HG03521 (cell line): ENCODE results near the gene CDH23.
A peak's percentile ranks its signal among the peaks of the same experiment; 100 is the strongest.

ENCODE experiments used
- ATAC-seq: cut with Tn5 transposase; IDR thresholded peaks from one replicate; pipeline ENCODE4 v1.9.1; 2021; ENCODE audit warnings: mild to moderate bottlenecking, moderate library complexity; ENCODE audit not compliant: unreplicated experiment

CDH23 gene

DNA sequence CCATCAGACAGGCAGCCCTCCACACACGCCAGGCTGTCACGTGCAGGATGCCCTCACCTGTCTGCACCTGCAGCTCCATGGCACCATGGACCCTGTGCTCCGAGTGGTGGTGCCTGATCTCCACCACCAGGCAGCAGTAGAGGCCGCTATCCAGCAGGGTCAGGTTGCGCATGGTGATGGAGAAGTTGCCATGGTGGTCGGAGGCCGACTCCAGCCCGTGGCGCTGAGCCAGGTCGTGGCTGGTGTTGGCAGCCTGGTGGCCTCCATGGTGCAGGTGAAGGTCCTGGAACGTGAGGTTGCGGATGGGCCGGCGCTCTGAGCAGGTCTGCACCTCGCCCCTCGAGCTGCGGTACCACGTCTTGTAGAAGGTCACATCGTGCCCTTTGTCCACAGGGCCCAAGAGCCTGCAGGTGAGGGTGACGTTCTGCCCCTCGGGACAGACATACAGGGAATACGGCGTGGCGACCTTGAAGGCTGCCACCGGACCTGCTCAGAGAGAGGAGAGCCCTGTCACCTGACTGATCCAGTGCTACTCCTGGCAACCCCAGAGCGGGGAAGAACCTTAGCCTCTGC is 364.9 kb downstream of the CDH23 start:
- ATAC-seq, result no peak

DNA sequence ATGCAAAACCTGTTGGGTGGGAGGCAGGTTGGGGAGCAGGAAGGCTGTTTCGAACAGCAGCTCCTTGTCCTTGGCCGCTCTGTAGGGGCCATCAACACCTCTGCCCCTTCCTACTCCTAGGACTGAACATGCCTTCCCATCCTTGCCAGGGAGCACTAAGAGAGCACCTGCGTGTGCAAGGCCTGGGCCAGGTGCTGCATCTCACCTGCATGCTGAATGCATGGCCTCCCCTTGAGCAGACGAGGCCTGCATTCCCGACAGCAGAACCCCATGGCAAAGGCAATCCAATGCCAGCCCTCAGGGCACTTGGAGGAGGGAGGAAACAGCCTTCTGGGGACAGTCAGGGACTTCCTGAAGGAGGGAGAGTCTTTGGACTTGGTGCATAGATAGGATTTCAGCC is 365.6 kb downstream of the CDH23 start:
- ATAC-seq, result no peak

DNA sequence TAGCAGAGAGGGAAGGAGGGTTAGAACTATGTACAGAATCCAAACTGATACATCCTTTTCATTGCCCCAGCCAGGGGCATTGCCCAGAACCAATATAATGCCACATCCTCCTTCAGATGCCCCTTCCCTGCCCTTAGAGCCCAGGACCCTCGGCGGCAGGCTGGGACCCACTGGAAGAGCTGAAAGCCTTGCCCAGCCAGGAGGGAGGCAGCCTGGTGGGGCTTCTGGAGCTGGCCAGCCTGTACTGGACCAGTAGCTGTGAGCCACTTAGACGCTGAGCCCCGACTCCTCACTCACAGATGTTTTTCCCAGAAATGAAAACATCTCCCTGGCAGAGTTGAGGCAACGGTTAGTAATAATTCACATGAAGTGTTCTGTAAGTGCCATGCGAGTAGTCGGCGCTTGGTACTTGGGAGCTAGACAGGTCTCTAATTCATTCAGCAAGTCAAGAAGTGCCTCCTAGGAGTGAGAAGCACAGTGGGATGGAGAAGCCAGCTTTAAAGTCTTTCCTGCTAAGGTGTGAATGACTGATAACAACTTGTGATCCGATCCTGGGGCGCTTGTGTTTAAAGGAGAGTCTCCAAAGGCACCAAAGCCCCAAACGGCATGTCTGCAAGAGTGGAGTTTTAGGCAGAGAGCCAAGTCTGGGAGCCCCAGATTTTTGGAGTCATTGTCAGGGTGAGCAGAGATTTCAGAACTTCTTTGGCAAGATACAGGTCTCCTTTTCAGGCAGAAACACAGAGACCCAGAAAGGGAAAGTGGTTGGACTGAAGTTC is 366.8 kb downstream of the CDH23 start:
- no peak for ATAC-seq

DNA sequence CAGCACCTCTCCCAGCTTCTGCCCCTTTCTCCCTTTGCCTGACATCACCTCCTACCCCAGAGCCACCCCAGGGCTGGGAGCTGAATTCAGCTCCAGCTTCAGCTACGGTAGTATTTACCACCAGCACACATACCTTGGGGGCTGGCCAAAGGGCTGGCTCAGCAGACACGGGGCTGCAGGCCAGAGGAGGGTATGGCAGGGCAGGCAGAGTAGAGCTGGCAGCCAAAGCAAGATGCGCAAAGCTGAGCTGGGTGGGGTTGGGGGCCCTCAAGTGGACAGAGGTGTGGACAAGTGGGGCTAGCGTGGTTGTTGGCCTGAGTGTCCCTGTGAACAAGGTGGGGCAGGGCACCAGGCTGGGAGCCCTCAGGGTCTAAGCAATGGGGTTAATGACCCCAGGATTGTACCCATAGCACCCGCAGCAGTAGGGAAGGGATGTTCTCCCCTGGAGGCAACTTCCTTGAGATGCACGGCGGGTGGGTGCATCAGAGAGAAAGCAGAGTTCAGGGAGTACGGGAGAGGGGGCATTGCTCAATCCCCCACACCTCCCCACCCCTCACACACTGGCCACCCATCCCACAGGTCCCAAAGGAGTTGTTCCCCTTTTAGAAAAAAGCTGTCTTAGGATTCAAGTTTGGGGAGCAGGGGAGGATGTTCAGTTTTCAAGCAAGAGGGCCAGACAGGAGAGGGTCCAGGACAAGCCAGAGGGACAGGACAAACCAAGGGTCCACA is 368.6 kb downstream of the CDH23 start:
- ATAC-seq, result no peak

DNA sequence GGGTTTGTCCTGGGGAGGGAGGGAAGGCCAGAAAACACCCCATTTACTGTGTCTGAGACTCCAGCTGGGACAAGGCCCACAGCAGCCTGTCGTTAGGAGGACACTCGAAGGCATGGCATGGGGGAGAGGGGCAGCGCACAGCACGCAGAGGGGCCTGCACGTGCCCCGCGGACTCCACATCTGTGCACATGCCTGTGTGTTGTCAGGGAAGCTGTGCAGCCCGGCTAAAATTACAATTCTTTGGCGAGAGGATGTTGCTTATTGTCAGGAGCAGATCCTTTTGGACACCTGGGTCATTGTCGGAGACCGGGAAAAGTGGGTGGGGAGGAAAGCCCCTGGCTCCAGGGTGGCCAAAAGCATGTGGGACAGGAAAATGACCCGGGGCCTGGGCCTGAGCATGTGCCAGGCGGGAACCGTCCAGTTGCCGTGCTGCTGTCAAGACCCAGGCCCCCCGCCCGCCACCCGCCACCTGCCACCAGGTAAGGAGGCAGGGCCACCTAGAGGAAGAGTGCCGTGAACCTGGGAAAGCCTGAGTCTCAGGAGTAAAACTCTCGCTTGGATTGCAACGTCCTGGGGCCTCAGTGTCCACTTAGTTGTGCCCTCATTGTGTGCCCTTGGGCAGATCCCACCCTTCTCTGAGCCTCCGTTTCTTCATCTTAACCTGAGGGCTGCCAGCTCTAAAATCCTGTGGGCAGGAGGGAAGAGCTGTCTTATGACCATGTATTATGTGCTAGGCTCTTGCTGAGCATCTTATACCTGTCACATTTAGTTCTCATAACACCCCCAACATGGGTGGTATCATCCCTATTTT is 369.4 kb downstream of the CDH23 start:
- ATAC-seq, result no peak

DNA sequence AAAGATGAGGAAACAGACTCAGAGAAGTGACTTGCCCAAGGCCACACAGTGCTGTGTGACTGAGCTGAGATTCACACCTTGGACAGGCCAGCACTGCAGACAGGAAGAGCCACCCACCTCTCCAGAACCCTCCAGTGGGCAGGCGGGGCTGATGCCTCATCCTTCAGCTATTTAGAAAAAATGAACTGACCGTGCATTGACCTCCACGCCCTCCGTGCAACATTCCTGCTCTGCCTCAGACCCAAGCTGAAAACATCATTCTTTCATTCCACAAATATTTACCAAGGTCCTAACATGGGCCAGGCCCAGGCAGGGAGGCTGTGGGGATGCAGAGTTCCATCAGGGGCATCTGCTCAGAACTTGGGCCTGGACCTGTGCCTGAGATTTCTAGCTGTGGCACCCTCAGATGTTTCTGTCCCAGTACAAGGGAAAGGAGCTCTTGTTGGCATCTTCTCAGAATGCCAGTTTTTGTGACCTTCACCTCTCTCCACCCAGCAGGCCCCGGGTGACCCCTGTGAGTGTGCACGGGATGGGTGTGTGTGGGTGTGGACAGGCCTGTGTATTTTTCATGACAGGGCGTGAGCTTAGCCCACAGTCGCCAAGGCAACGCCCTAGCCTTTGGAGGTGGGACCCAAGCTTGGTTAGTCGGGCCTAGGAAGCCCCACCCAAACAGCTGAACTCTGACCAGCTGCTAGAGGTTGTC is 370.1 kb downstream of the CDH23 start:
- no peak for ATAC-seq

DNA sequence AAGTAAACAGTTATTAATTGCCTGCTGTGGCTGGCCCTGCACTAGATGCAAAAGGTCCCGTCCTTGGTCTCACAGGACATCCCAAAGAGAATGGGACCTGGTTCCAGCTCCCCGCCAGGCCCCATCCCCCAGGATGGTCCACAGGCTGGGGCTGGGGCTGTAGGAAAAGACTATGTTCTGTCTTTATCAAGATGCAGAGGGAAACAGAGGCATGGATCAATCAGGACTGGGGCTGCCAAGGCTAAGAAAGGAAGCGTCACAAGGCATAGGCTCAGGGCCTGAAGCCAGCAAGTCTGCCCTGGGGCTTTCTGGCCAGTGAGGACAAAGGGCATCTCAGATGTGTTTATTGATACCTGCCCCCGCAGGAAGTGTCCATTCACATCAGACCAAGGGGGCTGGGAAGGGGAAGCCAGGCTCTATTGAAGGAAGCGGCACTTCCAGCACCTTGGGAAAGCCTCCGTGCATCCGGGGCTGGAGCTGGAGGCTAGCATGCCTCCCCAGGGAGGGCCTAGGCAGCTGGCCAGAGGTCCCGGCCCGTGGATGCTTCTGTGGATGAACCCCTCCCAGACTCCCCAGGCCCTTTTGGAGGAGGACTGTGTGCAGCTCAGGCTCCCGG is 370.8 kb downstream of the CDH23 start:
- ATAC-seq, result no peak

DNA sequence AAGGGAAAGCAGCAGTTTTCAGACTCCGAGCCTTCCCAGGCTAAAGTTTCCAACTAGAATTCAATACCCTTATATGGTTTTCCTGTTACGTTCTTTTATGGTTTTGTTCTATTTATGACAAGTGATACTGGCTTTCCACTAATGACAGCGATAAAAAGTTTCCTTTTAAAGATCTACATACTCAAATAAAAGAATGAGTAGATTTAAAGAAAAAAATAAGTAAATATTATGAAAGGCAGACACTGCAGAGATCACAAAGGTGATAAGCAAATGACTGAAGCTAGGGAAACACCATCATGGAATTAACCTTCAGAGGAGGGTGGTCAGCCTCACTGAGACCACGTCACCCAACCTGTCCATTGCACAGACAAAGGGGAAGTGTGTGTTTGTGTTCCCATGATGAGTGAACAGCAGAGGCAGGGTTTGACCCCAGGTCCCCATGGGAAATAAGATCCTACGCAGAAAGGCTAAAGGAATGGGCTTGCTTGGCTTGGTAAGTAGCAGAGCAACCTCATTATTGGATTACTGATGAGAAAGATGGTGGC is 372.6 kb downstream of the CDH23 start:
- ATAC-seq, result peak; percentile 3

DNA sequence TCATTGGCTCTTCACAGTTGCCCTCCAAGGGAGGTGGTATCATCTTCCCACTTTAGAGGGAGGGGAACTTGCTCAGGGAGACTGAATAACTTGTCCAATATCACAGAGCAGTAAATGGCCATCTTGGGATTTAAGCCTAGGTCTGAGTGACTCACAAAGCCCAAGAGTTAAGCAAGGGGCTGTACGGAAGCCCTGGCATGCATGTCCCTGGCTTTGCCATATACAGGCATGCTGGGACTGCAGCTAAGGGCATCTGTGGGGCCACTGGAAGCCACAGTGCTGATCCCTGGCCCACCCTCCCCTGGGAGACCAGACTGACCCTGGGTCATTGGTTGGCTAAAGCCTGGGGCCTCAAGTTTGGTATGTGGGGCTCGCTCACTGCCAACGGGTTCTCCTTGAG is 373.5 kb downstream of the CDH23 start:
- ATAC-seq, result no peak

DNA sequence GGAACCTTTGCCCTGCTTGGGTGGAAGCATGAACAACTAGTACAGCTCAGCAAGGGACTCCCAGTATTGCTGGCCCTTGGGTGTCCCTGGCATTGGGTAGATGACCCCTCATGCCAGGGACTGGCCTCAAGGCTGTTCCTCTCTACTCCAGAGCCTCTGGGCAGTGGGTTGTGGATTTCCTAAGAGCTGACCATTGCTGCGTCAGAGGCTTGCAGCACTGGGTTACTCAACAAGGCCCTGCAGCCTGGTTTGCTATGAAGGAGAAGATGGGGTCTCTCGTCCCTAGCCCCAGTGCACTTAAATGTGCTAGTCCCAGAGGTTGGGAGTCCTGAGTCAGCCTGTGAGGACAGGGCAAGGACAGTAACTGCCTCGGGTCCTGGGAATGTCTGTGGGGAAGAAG is 374.1 kb downstream of the CDH23 start:
- ATAC-seq, result no peak

DNA sequence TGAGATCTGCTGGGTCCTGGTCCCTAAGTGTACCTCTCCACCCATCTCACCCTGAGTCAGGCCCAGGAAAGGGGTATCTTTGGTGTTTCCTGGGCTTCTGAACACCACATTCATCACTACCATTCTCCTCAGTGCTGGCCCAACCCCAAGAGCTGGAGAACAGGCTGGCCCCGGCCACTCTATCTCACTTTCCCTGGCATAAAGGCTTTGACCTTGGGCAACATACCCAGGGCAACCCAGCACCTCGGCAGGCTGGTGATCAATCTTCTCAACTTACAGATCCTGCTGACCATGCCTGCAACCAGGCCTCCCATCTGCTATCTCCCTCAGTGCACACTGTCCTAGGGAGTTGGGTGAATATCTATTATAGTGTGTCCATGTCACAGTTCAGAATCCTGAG is 374.5 kb downstream of the CDH23 start:
- ATAC-seq, result no peak

DNA sequence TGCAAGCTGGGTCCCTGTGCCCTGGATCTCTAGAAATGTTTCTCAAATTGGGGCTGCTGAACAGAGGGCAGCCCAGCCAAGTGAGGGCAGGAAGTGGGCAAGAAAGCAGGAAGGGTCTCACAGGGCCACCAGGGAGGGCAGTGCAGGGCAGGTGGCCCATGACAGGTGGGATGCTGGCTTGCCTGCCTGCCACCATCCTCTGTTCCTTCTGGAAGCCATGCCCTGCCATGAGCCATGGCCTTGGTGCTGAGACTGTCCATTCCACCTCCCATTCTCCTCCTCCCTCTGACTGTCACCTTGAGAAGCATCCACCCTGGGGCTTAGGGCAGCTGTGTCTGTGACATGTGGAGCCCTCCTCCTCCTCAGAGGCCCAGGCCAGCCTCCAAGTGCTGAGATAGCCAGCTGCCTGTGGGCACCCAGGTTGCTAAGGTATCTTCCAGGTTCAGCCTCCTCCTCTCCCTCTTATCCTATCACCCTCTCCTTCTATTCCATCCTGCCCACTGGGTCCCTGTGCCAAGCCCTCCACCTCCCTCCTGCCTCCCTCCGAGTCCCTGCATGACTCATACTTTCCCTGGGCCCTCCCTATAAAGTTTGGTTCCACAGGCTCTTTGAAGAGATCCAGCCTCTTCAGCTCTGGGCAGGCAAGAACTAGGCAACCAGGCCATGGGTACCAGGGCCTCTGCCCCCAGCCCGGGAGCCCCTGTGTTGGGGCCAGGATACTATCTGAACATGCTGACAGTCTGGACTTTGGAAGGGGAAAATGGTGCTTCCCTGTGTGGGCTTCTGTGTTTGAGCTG is 375.3 kb downstream of the CDH23 start:
- ATAC-seq, result no peak

DNA sequence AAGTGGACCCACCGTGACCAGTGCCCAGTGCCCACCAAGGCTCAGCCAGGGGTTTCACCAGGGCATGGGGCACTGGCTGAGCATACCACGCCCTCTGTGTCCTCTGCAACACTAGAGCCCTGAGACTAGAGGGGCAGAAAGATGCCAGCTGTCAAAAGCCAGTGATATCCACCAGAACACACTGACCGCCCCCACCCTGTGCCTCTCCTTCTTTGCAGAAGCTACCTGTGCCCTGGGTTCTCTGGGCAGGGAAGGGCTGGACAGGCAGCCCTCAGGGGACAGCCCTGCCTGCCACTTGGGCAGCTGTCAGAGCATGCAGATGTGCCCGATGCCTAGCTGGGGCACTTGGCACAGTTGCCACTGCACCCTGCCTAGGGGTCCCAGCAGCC is 376.1 kb downstream of the CDH23 start:
- no peak for ATAC-seq

DNA sequence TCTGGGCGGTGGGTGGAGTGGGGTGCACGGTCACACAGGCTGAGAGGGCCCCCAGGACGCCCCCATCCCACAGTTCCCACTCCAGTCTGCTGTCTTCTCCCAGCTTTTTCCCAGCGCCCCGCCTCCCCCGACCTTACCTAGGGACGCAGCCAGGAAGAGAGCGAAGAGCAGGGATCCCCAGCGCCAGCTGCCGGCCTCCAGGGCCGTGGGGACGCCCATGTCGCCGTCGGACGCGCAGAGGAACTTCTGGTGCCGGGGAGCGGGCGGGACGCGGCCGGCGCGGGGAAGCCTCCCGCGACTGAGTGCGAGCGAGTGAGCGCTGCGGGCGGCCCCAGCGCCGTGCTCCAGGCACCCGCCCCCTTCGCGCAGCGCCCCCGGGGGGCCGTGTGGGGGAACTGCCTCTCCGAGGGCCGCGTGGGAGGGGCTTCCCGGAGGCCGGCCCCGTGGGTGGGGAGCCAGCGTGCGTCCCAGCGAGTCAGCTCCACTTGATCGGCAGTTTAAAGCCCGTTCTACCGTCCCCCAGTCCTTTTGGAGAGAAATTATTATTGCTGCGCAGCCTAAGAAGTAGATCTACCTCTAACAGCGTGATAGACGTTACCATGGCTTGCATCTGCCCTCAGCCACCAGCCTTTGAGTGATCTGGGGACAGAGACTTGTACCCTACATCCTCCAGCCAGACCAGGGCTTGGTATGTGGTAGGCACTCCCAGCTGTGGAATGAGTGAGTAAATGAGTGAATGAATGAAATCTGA is 376.7 kb downstream of the CDH23 start, which contains the start of gene VSIR:
Gene VSIR (minus strand): TSS at position 300 of the 751 bp plus-strand sequence. CDS start 81 bp downstream, at position 219.
- ATAC-seq, result peak; percentile 70

DNA sequence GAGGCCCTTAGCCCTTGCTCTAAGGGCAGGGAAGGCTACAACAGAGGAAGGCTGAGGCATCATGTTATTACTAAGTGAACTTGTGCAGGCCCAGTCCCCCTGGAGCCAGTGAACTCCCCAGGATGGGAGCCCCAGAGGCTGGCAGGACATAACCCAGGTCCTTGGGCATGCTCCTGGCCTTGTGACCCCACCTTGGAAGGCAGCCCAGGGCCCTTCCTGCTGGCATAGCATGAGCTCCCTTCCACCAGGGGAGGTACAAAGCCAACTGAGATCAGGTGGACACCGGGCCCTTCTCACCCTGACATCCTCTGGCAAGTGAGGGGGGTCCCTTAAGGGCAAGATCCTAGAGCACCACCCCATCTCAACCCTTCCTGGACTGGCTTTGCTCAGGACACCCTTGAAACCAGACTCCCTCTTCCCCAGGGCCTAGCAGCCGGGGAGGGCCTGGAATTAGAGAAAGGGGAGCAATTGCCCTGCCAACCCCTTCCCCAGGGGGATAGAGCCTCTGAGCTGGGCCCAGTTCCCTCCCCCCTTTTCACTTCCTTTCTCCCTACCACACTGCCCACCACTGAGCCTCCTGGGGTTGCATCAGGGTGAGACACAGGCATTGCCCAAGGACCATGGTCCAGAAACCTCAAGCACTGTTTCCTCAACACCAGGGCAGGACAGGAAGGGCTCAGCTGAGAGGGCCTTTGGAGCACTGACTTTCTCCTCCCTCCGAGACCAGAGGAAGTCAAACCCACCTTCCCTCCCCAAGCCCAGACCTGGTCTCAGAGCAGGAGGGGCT is 378.4 kb downstream of the CDH23 start:
- ATAC-seq, result no peak

DNA sequence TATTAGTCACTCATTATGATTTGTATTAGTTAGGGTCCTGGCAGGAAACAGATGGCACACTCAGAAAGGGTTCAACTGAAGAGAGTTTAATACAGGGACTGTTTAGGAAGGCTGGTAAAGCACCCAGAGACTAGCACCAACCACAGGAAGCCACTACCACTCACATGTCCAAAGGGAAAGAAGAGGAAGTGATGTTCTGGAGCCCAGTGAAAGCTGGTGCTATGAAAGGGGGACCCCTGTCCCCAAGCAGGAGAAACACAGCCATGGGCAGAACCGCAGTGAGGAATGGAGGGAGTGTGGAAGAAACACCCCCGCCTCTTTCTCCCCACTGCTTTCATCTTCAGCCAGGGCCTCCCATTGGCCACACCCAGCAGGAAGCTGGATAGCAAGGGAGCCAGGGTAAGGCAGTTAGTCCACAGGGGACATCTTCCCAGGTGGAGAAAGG is 379.8 kb downstream of the CDH23 start:
- ATAC-seq, result no peak

DNA sequence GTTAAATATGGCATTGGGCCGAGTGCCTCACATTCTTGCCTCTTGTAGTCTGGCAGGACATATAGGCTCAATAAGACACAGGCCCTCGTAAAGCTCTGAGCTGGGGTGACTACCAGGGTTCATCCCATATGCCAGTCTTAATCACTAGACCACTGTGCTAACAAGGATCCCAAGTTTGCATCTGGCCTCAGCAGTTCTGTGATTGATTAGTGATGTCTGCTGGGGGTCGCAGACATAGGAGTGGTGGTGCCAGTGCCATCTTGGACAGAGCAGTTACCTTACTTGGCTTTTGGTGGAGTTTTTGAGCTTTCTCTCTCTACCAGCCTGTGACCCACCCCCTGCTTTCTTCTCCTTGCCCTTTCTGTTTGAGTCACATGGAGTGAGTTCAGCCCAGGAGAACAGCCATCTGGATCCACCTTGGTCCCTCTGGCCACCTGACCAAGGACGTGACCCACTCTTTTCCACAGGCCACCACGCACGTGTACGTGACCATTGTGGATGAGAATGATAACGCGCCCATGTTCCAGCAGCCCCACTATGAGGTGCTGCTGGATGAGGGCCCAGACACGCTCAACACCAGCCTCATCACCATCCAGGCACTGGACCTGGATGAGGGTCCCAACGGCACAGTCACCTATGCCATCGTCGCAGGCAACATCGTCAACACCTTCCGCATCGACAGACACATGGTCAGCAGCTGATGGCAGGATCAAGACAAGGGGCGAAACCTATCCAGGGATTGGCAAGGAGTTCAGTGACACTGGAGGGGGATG is 380.7 kb downstream of the CDH23 start:
- no peak for ATAC-seq
